A673 (cell line): ENCODE results near the gene EGR1.

Experiments used
- EZH2 ChIP-seq: fragments of 200-600 bp; sonication (generic); IDR thresholded peaks from 2 replicates; pipeline ENCODE4 v1.6.1; 2017; ENCODE audit warnings: borderline replicate concordance, low read depth, mild to moderate bottlenecking, mixed read lengths, antibody characterized with exemption, low read length; ENCODE audit not compliant: poor library complexity, severe bottlenecking
- TF ChIP-seq, protein P1 (sequence below): fragments of 300-800, 200-600 bp; sonication (generic); conservative IDR thresholded peaks from 2 replicates; pipeline ENCODE4 v1.5.1; 2017; ENCODE audit warnings: low read depth, mild to moderate bottlenecking, antibody characterized with exemption, low read length, moderate library complexity, mixed read lengths

DNA sequence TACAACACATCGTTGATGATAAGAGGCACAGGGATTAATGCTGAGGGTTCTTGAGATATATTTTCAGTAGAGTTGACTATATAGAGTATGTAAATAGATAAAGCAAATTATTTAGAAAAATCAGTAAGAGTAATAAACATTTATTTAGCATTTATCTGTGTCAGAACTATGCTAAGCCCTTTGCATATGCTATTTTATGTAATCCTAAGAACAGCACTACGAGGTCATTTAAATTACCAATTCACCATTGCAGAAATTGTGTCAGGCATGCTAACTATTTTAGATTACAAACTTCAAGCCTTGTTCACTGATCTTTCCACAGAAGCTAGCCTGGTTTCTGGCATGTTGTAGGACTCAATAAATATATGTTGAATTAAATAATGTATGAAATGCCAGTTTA lies 46.8 kb upstream of the EGR1 start:
- TF ChIP-seq, protein P1, sequence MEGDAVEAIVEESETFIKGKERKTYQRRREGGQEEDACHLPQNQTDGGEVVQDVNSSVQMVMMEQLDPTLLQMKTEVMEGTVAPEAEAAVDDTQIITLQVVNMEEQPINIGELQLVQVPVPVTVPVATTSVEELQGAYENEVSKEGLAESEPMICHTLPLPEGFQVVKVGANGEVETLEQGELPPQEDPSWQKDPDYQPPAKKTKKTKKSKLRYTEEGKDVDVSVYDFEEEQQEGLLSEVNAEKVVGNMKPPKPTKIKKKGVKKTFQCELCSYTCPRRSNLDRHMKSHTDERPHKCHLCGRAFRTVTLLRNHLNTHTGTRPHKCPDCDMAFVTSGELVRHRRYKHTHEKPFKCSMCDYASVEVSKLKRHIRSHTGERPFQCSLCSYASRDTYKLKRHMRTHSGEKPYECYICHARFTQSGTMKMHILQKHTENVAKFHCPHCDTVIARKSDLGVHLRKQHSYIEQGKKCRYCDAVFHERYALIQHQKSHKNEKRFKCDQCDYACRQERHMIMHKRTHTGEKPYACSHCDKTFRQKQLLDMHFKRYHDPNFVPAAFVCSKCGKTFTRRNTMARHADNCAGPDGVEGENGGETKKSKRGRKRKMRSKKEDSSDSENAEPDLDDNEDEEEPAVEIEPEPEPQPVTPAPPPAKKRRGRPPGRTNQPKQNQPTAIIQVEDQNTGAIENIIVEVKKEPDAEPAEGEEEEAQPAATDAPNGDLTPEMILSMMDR: no peak
- TF ChIP-seq EZH2: no peak
